Choroid plexus epithelial cell (primary cell): Measurements from ENCODE around the gene RAB3GAP2.
A peak's percentile ranks its signal among the peaks of the same experiment; 100 is the strongest.

ENCODE experiments used
- DNase-seq: peaks from one replicate; pipeline ENCODE4 v3.0.0-alpha.2; 2010; ENCODE audit warnings: low read depth
- H3K4me3 ChIP-seq: 2 replicates; pipeline ENCODE4 v1.5.1; 2011; ENCODE audit warnings: low read depth, mild to moderate bottlenecking, control low read depth, low read length, moderate library complexity
- CTCF ChIP-seq: conservative IDR thresholded peaks from 2 replicates; pipeline ENCODE4 v1.5.1; 2011; ENCODE audit warnings: low read depth, mild to moderate bottlenecking, control low read depth, inconsistent platforms, low read length, moderate library complexity

RAB3GAP2 gene

GRCh38 chr1:220151454-220151853 is 120.8 kb downstream of the RAB3GAP2 start:
- TF ChIP-seq CTCF = no peak
- DNase-seq = peak; percentile 55
- H3K4me3 ChIP-seq = no peak overlapping the region

GRCh38 chr1:220149742-220150141 is 122.5 kb downstream of the RAB3GAP2 start:
- DNase-seq = no peak
- no peak for TF ChIP-seq CTCF
- no peak overlapping the region for H3K4me3 ChIP-seq

DNA sequence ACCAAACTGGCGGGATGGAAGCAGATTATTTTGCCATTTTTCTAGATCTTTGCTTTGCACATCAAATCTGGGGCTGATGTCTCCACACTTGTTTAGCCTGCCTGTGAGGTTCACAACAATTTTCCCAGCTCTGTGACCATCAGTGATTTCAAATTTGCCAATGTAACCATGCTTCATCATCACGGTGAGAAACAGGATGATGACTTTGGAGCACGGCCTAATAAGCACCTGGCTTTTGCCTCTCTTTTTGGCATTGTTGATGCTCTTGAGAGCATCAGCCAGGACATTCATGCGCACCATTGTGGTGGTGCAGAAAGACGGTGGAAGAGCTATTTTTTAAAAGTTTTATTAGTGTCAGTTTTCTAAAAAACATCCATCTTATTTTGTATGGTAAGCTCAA is 128.2 kb downstream of the RAB3GAP2 start:
- no peak overlapping the region for H3K4me3 ChIP-seq
- DNase-seq = no peak
- TF ChIP-seq CTCF = no peak

DNA sequence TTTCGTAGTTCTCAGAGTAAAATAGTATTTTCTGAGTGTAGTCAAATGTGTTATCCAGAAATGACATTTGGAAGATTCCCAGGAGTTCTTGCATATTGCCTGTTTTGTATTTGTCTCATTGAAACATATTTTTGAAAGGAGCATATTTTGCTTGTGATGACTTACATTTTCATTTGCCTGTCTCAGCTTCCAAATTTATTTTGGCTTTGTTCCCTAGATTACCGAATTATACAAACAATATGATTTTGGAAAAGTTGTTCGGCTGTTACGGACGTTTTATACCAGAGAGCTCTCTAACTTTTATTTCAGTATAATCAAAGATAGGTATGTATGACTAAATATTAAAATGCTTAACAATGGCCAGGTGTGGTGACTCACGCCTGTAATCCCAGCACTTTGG is 132.3 kb downstream of the RAB3GAP2 start:
- H3K4me3 ChIP-seq = no peak overlapping the region
- DNase-seq = no peak
- no peak for TF ChIP-seq CTCF

- no peak overlapping the region for H3K4me3 ChIP-seq
- DNase-seq = no peak
- no peak for TF ChIP-seq CTCF
These were observed 135.1 kb downstream of the RAB3GAP2 start for GRCh38 chr1:220137019-220137786.

GRCh38 chr1:220135755-220136154 is 136.5 kb downstream of the RAB3GAP2 start:
- H3K4me3 ChIP-seq = no peak overlapping the region
- DNase-seq = no peak
- no peak for TF ChIP-seq CTCF
